Mammary epithelial cell (primary cell): ENCODE results near the gene DIPK1C.

ENCODE experiments used
- CTCF ChIP-seq, 2 donors: IDR thresholded peaks in 1 of 2; conservative IDR thresholded peaks in 1 of 2; 2 replicates each; pipeline ENCODE4 v1.5.1; 2011 to 2012; ENCODE audit warnings: inconsistent platforms in 2 of 2, low read length in 2 of 2, mild to moderate bottlenecking in 2 of 2, control low read depth in 1 of 2, low read depth in 1 of 2; ENCODE audit not compliant: insufficient read depth in 1 of 2; ENCODE audit errors: extremely low read depth in 1 of 2
- EZH2 ChIP-seq: IDR thresholded peaks from 2 replicates; pipeline ENCODE4 v1.6.1; 2012; ENCODE audit warnings: low read length, inconsistent platforms, borderline replicate concordance

- TF ChIP-seq CTCF (conservative IDR thresholded peaks at IDR 0.05 in 1 of 2, IDR thresholded peaks at IDR 0.05 in 1 of 2; ENCODE audit: extremely low read depth in 1 of 2, insufficient read depth in 1 of 2, low read depth in 1 of 2, low read length in 2 of 2) (no peak), EZH2 (no peak)
Observed at GRCh38 chr18:74387383-74387782, 69.7 kb downstream of the DIPK1C start.
